Activated CD4-positive, CD25-positive, alpha-beta regulatory T cell treated with anti-CD3 and anti-CD28 coated beads, Interleukin-2, amount 50 U/mL, for 72 hours (primary cell): ENCODE results near the gene BHLHE23.

Source experiments
- DNase-seq: peaks from one replicate; pipeline ENCODE4 v3.0.0; 2021

BHLHE23 gene

GRCh38 chr20:63007646-63008488, 1.1 kb upstream of the BHLHE23 start:
- DNase-seq = no peak

DNA sequence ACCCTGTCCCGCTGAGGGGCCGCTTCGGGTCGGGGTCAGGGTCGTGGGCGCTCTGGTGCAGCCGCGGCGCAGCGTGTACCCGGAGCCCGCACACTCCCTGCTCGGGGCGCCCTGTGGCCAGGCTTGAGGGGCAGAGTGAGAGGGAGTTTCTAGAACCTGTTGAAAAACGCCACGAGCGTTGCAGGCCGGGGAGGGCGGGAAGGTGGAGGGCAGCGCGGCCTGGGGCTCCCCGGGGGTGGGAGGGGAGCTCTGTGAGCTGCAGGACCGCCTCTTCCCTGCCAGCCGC, 539 bp upstream of the BHLHE23 start:
- DNase-seq = no peak

GRCh38 chr20:63005862-63006539, 763 bp downstream of the BHLHE23 start:
- DNase-seq = no peak

DNA sequence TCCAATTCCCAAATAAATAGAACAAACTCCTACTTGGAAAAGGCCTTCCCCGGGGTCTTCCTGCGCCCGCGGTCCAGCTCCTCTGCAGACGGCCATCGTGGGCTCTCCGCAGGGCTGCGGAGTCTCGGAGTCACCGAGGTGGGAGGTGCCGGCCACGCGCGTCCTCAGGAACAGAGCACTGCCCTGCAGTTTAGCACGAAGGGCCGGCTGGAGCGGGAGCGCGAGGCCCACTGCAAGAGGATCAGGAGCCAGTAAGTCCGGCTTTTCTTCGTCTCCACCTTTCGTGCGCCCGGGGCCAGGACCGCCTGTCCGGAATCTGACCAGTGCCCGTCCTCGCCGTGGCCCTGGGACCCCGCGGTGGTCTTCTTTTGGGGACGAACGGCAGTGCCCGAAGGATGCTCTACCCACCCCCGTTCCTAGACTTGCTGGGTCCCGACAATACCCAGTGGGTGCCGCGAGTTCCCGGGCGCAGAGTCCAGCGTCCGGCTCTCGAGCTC, 1.4 kb downstream of the BHLHE23 start:
- no peak for DNase-seq

DNA sequence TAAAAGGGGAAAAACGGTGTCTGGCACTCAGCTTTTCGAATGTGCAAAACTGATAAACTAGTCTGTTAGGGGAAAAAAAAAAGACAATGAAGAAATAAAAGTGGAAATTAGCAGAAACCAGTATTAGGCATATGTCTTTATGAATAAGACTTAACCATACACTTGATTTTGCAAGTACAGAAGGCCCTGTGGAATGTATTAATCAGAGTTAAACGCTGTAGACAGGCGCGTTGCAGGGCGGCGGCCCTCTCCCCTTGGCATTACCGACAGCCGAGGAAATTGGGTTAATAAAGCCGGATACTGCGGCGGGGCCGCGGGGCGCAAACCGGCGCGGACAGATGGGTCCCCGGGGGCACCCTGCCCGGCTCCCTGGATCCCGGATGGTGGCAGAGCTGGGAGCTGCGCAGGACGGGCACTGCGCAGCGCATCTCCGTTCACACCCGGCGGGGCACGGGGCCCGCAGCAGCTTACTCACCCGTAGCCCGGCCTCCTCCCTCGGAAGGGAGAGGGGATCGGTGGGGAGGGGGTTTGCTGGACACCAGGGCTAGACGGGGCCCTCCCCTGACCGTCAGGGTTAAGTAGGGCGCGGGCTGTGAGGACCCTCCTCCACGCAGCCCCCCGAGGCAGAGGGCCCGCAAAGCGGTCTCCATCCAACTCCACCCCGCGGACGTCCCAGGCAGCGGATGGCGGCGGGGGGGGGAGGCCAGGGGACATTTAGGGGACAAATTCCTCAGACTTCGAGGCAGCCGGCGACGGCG, 2.0 kb downstream of the BHLHE23 start:
- DNase-seq = no peak

GRCh38 chr20:63003546-63003945, 3.2 kb downstream of the BHLHE23 start:
- no peak for DNase-seq

- no peak for DNase-seq
Measured at GRCh38 chr20:63002511-63002910, 4.3 kb downstream of the BHLHE23 start.

DNA sequence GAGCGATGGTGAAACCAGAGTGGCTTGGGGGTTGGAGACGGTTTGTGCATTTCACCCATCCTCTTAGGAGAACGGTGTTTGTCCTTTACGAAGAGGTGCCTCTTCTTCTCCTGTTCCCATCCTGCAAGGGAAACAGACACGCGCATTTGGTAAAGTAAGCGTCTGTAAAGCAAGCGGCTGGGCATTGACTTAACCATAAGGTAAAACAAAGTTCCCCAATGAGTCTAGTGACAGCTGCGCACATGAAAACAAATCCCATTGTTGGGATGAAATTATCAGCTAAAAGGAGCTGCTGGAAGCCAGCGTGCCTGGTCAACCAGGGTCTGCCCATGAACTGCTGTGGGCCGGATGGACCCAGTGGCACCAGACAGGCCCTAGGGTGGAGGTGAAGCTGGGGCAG, 5.8 kb downstream of the BHLHE23 start:
- no peak for DNase-seq

DNA sequence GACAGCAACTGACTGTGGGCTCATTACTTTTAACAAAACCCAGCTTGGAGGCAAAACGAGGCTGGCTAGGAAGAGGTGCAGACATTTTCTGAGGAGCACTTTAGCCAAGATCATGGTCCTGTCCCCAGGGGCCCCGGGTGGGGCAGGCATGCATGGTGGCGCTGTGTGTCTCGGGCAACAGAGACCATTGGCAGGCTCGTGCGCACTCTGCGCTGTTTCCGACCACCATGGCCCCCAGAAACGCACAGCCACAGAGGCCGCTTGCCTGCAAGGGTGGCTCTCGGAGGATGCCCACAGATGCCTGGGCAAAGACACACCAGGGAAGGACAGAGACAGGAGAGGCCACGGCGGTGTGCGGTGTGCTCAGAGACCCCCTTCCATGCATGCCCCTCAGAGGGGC, 6.7 kb downstream of the BHLHE23 start:
- DNase-seq = no peak

DNA sequence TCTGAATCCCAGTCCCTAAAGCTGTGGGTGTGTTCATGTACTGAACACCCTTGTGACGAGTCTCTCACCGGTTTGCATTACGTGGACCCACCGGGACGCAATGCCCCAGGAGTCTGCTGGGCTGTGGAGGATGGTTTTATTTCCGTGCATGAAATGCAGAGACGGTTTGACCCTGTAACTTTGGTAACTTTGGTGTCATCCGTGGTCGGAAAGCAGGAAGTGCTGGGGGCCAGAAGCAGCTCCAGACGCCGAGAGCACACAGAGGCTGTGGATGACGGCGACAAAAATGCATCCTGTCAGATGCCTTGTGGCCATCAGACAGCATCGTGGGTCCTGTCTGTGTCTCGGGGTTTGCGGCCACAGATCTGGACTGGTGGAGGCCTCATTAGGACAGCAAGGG, 7.2 kb downstream of the BHLHE23 start:
- no peak for DNase-seq

GRCh38 chr20:62998449-62998848, 8.3 kb downstream of the BHLHE23 start:
- DNase-seq = no peak

DNA sequence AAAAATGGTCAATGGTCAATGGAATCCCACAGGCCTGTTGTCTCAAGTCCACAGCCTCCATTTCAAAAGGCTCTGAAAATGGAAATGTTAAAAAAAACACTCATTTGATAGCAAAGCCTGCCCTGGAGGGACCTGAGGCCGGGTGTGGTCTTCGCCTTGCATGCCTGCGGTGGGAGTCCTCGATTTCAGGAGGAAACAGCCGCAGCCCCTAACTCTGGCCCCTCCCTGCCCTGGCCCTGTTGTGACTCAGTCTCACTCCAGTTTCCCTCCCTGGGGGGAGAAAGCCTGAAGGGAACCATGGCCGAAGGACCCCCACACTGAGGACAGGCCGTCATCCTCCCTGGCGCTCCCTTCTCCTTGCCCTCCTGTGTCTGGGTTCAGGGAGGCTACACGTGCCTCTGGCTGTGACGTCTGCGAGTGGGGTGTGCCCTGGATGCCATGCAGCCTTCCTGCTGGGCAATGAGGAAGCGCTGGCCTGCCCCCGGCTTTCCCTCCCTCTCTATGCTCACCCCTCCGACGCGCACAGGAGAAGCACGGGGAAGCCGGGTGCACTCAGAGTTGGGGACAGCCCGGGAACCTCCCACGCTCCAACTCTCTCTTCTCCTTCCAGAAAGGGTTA, 9.2 kb downstream of the BHLHE23 start:
- no peak for DNase-seq

GRCh38 chr20:62996596-62996982, 10.2 kb downstream of the BHLHE23 start:
- DNase-seq = no peak

DNA sequence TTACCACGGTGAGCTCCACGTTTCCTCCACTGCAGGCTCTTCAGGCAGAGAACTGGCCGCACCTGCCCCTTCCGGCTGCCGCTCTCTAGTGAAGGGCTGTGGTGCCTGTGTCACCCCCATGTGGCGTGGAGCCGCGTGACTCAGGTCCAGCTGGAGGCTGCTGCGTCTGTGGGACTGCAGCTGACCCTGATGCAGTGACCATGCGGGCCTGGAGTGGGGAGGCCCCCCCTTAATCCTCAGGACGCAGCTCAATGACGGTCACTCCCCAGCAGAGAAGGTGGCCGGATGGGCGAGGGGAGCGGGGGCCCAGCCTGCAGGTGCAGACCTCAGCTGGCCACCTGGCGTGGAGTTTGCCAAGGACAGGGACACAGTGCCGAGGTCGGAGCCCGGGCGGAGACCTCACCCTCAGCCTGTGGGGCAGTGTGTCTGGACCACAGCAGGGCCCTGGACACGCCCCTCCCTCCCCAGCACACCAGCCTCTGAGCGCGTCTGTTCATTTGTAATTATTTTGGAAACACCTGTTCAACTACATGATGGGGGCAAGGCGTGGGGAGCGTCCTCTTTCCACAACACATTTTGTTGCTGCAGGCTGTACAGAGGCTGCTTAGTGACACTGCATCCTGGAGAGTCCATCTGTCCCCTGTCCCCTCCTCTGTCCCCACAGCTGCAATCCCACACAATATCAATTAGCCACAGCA, 10.7 kb downstream of the BHLHE23 start:
- no peak for DNase-seq

DNA sequence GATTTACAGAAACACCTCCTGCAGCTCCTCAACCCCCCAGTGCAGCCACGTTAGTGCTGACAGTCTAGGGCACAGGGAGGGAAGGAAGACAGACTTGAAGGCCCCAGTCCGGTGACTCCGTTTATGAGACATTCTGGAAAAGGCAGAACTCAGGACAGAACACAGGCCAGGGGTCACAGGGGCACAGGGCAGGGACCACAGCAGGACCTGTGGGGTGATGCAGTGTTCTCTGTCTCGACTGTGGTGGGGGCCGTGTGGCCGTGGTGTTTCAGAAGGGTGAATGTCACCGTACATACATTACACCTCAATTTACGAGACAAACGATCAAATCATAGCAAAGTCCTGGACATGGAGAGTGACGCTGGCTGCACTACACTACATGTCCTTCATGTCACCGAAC, 11.3 kb downstream of the BHLHE23 start:
- no peak for DNase-seq

DNA sequence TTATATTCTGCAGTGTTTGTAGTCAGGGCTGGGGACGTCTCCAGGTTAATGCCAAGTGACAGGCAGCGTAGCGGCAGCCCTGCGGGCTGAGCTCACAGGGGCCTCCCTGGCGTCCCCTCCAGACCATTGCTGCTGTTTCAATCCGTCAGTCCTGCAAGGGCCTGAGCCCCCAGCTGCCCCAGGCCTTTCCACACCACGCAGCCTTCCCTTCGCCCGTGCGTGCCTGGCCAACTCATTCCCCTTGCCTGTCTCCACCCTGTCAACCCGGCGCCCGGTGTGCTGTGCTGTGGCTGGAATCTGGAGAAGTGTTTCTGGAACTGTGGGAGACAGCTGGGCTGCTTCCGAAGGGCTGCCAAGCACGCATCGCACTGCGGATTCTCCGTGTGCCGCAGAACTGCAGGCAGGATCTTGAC, 11.9 kb downstream of the BHLHE23 start:
- DNase-seq = no peak

GRCh38 chr20:62993856-62994494, 12.8 kb downstream of the BHLHE23 start:
- DNase-seq = no peak

DNA sequence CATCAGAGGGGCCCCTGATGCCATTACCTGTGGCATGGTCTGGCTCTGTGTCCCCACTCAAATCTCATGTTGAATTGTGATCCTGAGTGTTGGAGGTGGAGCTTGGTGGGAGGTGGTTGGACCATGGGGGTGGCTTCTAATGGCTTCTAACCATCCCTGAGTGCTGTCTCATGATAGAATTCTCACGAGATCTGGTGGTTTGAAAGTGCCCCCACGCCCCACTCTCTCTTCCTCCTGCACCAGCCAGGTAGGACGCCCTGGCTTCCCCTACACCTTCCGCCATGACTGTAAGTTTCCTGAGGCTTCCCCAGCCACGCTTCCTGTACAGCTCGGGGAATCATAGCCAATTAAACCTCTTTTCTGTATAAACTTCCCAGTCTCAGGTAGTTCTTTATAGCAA, 14.9 kb downstream of the BHLHE23 start:
- no peak for DNase-seq

DNA sequence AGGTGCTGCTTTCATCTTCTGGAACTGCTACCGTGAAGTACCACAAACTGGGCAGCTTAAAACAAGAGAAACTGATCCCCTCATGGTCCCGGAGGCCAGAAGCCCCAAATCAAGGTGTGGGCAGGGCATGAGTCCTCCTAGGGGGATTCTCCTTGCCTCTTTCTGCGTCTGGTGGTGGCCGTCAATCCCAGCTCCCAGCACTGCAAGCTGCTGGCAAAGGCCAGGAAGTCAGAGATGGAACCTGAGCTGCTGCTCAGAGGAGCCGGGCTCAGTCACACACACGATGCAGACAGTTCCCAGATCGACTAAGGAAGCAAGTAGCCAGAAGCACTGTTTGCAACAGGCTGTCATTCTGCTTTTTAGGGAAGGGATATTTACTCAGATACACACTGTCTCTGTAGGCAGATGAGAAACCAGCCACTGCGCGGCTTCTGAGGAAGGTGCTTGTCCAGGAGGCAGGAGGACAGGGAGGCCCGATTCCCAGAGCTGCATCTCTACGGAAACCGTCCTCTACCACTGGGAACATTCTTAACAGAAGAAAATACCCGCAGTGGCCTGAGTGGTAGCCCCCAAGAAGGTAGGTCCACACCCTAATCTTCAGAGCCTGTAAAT, 15.5 kb downstream of the BHLHE23 start:
- DNase-seq = no peak

GRCh38 chr20:62990306-62990825, 16.4 kb downstream of the BHLHE23 start:
- DNase-seq = no peak

GRCh38 chr20:62989201-62989601, 17.6 kb downstream of the BHLHE23 start:
- no peak for DNase-seq

DNA sequence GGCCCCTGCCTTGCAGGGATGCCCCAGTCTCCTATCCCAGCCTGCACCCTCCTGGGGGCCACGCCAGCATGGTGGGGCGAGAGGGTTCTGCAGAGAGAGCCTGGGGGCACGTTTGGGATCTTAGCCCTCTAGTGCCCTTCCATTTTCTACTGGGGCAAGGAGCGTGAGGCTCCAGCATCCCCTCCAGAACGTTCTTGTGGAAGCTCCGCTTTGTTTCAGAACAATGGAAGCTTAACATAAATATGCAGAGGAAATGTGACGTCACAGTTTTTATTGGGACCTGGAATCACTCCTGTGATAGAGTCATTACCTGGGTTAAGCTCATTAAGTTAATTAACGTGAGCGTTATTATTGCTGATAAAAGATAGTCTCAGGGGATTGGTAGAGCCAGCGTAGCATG, 19.6 kb downstream of the BHLHE23 start:
- no peak for DNase-seq
